GM21515 (cell line): ENCODE results near the gene SUMO3.
"Not testable (repeated sequence)": the region's sequence is repeated elsewhere in the genome, so short reads cannot be mapped to it uniquely, and the experiment has no call there.

Source experiments
- ATAC-seq: cut with Tn5 transposase; IDR thresholded peaks from one replicate; pipeline ENCODE4 v1.9.1; 2021; ENCODE audit not compliant: unreplicated experiment

Gene SUMO3

GRCh38 chr21:44847261-44848056 is 29.6 kb upstream of the SUMO3 start:
- no peak for ATAC-seq

GRCh38 chr21:44846485-44847260 is 28.8 kb upstream of the SUMO3 start:
- no peak for ATAC-seq

GRCh38 chr21:44846224-44846484 is 28.3 kb upstream of the SUMO3 start:
- no peak for ATAC-seq

- no peak for ATAC-seq
These were observed 27.8 kb upstream of the SUMO3 start for GRCh38 chr21:44845418-44846223.

- ATAC-seq: no peak
These were observed 26.4 kb upstream of the SUMO3 start for GRCh38 chr21:44844256-44844655.

- no peak for ATAC-seq
These were observed 25.0 kb upstream of the SUMO3 start for GRCh38 chr21:44842721-44843445.

GRCh38 chr21:44842087-44842486 is 24.2 kb upstream of the SUMO3 start:
- no peak for ATAC-seq

DNA sequence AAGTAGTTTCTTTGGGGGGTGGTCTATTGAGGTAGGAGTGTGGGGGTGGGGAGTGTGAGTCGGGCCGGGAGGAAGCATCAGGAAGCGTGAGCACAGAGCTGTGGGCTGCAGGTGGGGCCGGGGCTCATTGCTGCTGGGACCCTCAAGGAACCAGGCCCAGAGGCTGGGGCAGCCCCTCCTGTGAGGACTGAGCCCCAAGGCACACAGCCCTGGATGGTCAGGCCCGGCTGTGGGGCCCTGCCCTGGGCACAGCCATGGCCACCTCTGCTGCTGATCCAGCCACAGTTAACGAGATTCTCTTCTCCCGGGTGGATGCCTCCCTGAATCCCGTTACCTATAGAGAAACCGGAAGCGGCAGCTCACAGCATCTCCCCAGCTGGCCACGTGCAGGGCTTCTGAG is 22.9 kb upstream of the SUMO3 start:
- ATAC-seq: no peak

- ATAC-seq: no peak
These were observed 21.1 kb upstream of the SUMO3 start for GRCh38 chr21:44838951-44839350.

- no peak for ATAC-seq
These were observed 20.4 kb upstream of the SUMO3 start for GRCh38 chr21:44838039-44838895.

DNA sequence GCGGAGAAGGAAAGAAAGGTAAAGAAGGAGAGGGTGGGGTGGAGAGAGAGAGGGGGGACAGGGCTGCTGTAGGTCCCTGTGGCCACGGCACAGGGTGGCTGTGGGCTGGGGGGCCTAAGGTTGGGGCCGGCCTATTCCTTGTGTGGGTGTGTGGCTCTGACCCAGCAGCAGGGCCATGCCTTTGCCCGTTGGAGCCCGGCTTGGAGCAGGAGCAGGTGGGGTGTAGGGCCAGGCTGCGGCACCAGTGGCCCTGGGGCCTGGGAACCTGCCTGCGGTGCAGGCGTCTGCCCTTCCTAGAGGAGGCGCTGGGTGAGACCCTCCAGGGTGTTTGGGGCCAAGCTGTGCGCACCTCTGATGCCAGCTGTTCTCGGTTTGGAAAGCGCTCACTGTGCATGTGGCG is 19.7 kb upstream of the SUMO3 start:
- no peak for ATAC-seq

- no peak for ATAC-seq
These were observed 19.0 kb upstream of the SUMO3 start for GRCh38 chr21:44836666-44837471.

DNA sequence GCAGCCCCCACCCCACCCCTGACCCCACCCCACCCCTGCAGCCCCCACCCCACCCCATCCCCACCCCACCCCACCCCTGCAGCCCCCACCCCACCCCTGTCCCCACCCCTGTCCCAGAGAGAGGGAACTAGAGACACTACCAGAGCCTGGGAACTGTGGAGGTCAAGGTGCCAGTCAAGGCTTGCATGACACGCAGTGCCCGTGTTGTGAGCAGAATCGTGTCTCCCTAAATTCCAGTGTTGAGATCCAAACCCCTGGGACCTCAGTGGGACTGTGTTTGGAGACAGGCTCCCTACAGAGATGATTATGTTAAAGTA is 18.4 kb upstream of the SUMO3 start:
- ATAC-seq: no peak

DNA sequence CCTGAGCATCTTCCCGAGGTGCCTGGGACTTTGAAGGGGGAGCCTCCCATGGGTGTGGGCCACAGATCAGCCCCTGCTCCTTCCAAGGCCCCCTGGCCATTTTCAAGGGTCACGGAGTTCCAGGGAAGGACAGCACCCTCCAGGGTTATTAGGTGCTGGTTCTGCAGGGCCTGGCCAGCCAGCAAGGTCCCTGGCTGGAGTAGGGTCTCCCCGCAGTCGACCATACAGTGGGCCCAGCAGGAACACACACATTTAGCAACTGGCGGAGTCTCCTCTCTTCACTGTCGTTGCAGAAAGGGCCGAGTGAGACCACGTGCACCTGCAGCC is 17.7 kb upstream of the SUMO3 start:
- no peak for ATAC-seq

DNA sequence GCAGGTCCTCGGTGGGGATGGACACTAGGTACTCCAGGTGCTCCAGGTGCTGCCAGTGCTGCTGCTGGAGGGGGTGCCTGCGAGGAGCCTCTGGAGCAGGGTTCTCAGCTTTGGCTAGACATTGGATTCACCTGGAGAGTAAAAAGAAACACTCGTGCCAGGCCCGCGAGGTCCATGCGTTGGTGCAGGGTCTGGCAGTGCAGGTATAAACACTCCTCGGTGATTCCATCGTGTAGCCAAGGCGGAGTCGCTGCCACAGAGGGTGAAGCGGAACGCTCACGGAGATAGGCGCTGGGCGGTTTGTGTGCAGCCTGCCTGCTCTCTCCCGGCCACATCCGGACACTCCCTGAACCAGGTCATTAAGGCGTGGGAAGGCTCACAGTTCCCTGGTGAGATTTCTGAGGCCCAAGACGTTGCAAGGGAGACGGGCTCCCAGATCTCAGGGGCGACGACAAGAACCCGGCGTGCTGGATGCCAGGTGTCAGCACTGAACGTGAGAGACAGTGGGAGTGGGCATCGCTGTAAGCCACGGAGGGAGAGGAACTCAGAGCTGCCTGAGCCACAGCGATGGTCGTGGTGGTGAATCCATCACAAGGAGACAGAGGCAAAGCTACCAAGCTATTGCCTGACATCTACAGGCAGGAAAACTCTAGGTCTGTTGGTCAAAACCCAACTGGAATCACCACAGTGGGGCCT is 17.2 kb upstream of the SUMO3 start:
- no peak for ATAC-seq

- no peak for ATAC-seq
These were observed 16.5 kb upstream of the SUMO3 start for GRCh38 chr21:44834231-44834950.

DNA sequence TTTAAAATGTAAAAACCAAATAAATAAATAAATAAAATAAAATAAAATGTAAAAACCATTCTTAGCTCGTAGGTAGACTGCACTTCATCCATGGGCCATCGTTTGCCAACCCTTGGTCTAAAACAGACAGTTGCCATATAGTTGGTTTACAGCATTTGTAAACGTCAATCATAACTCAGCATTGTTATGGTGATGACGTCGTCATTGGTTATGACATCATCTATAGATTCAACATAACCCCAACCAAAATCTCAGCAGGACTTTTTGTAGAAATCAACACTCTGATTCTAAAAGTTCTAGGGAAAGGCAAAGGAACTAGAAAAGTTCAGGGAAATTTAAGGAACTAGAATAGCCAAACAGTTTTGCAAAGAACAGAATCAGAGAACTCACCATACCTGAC is 15.8 kb upstream of the SUMO3 start:
- ATAC-seq: no peak

- not testable (repeated sequence) for ATAC-seq
These were observed 14.8 kb upstream of the SUMO3 start for GRCh38 chr21:44832516-44833255.
